ENCODE results near the gene ING3. TPM values are rescaled to one million over a fixed set of nuclear protein-coding genes. Genes with fewer than 3 reads are reported as not detected.

Gene ING3
- polyA plus RNA-seq, 1 donor from 2014 or later: 19.7 TPM

DNA sequence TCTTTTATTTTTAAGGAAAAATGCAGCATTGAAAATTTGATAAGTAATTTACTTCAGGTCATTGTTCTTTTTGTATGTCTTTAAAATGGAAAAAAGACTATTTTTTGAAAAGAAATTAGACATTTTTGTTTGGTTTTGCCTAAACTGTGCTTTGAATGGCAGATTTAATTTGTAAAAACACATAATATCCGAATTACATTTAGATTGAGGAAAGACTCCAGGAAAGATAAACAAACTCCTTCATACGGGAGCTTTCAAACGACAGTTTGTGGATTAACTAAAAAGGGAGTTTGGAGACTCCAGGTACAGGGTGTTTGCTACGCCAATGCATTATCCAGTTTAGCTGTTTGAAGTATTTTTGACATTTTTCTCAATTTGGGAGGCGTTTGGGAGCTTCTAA is 74.0 kb downstream of the ING3 start:
- Histone ChIP-seq H3K27ac (ENCODE audit: low read length) (no peak overlapping the region), H3K9me3 (ENCODE audit: low read length) (no peaks in the 10 kb centered on the region), H3K27me3 (ENCODE audit: insufficient read depth, low read depth, low read length) (no peaks in the 10 kb centered on the region), H4K20me1 (ENCODE audit: insufficient read depth) (no peaks in the 10 kb centered on the region), H3K9me2 (ENCODE audit: insufficient read depth, low read length) (no peaks in the 10 kb centered on the region), H3K4me2 (ENCODE audit: low read length) (no peak overlapping the region), H3K4me3 (ENCODE audit: low read length) (no peak overlapping the region), H3K79me2 (replicated peaks; ENCODE audit: insufficient read depth, low read length) (no peaks in the 10 kb centered on the region), H2AFZ (ENCODE audit: low read depth, low read length) (no peak overlapping the region), H3F3A (ENCODE audit: insufficient read depth, low read length, poor library complexity, severe bottlenecking) (no peaks in the 10 kb centered on the region), H3K36me3 (ENCODE audit: insufficient read depth, low read length) (no peaks in the 10 kb centered on the region), H3K9ac (ENCODE audit: low read length) (no peak overlapping the region)
- TF ChIP-seq CTCF (IDR thresholded peaks at IDR 0.05; ENCODE audit: poor library complexity, severe bottlenecking) (no peak), EP300 (conservative IDR thresholded peaks at IDR 0.05; ENCODE audit: poor library complexity, severe bottlenecking) (no peak), MXI1 (conservative IDR thresholded peaks at IDR 0.05; ENCODE audit: poor library complexity, severe bottlenecking) (no peak), EZH2 (IDR thresholded peaks at IDR 0.05; ENCODE audit: borderline replicate concordance, insufficient read depth, low read length, poor library complexity, severe bottlenecking) (no peak), RAD21 (conservative IDR thresholded peaks at IDR 0.05) (no peak), POLR2AphosphoS5 (IDR thresholded peaks at IDR 0.05) (no peak), TAF1 (IDR thresholded peaks at IDR 0.05; ENCODE audit: low read depth) (no peak), SMC3 (conservative IDR thresholded peaks at IDR 0.05; ENCODE audit: poor library complexity) (no peak)
- TF ChIP-seq, protein P1, sequence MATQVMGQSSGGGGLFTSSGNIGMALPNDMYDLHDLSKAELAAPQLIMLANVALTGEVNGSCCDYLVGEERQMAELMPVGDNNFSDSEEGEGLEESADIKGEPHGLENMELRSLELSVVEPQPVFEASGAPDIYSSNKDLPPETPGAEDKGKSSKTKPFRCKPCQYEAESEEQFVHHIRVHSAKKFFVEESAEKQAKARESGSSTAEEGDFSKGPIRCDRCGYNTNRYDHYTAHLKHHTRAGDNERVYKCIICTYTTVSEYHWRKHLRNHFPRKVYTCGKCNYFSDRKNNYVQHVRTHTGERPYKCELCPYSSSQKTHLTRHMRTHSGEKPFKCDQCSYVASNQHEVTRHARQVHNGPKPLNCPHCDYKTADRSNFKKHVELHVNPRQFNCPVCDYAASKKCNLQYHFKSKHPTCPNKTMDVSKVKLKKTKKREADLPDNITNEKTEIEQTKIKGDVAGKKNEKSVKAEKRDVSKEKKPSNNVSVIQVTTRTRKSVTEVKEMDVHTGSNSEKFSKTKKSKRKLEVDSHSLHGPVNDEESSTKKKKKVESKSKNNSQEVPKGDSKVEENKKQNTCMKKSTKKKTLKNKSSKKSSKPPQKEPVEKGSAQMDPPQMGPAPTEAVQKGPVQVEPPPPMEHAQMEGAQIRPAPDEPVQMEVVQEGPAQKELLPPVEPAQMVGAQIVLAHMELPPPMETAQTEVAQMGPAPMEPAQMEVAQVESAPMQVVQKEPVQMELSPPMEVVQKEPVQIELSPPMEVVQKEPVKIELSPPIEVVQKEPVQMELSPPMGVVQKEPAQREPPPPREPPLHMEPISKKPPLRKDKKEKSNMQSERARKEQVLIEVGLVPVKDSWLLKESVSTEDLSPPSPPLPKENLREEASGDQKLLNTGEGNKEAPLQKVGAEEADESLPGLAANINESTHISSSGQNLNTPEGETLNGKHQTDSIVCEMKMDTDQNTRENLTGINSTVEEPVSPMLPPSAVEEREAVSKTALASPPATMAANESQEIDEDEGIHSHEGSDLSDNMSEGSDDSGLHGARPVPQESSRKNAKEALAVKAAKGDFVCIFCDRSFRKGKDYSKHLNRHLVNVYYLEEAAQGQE (IDR thresholded peaks at IDR 0.05; ENCODE audit: borderline replicate concordance): no peak

GRCh38 chr7:121026159-121026558 is 75.6 kb downstream of the ING3 start:
- Histone ChIP-seq H3K27ac (ENCODE audit: low read length) (no peak overlapping the region), H3K4me3 (ENCODE audit: low read length) (no peak overlapping the region), H3K36me3 (ENCODE audit: insufficient read depth, low read length) (no peaks in the 10 kb centered on the region), H3F3A (ENCODE audit: insufficient read depth, low read length, poor library complexity, severe bottlenecking) (no peaks in the 10 kb centered on the region), H3K9me2 (ENCODE audit: insufficient read depth, low read length) (no peaks in the 10 kb centered on the region), H3K9me3 (ENCODE audit: low read length) (no peaks in the 10 kb centered on the region), H3K79me2 (replicated peaks; ENCODE audit: insufficient read depth, low read length) (no peaks in the 10 kb centered on the region), H3K9ac (ENCODE audit: low read length) (no peak overlapping the region), H4K20me1 (ENCODE audit: insufficient read depth) (no peaks in the 10 kb centered on the region), H3K27me3 (ENCODE audit: insufficient read depth, low read depth, low read length) (no peaks in the 10 kb centered on the region), H2AFZ (ENCODE audit: low read depth, low read length) (no peak overlapping the region), H3K4me2 (ENCODE audit: low read length) (no peak overlapping the region)
- TF ChIP-seq EP300 (conservative IDR thresholded peaks at IDR 0.05; ENCODE audit: poor library complexity, severe bottlenecking) (no peak), CTCF (IDR thresholded peaks at IDR 0.05; ENCODE audit: poor library complexity, severe bottlenecking) (no peak), SMC3 (conservative IDR thresholded peaks at IDR 0.05; ENCODE audit: poor library complexity) (no peak), RAD21 (conservative IDR thresholded peaks at IDR 0.05) (no peak), MXI1 (conservative IDR thresholded peaks at IDR 0.05; ENCODE audit: poor library complexity, severe bottlenecking) (no peak), TAF1 (IDR thresholded peaks at IDR 0.05; ENCODE audit: low read depth) (no peak), EZH2 (IDR thresholded peaks at IDR 0.05; ENCODE audit: borderline replicate concordance, insufficient read depth, low read length, poor library complexity, severe bottlenecking) (no peak), POLR2AphosphoS5 (IDR thresholded peaks at IDR 0.05) (no peak)
- TF ChIP-seq, protein P1 (IDR thresholded peaks at IDR 0.05; ENCODE audit: borderline replicate concordance): no peak

Data from neural cell (in vitro differentiated cells).